Endothelial cell of umbilical vein (primary cell): Measurements from ENCODE around the gene PNPO.

Experiments used
- EZH2 ChIP-seq: IDR thresholded peaks from 2 replicates; pipeline ENCODE4 v1.6.1; 2012; ENCODE audit warnings: borderline replicate concordance, low read depth, mild to moderate bottlenecking, moderate library complexity, low read length, inconsistent platforms; ENCODE audit not compliant: severe bottlenecking
- FOS ChIP-seq: IDR thresholded peaks from 2 replicates; pipeline ENCODE4 v1.6.1; 2011; ENCODE audit warnings: mild to moderate bottlenecking, low read length, moderate library complexity, borderline replicate concordance; ENCODE audit not compliant: insufficient read depth
- POLR2A ChIP-seq: IDR thresholded peaks from 2 replicates; pipeline ENCODE4 v1.6.1; 2012; ENCODE audit warnings: low read depth, mild to moderate bottlenecking, control low read depth, low read length
- TF ChIP-seq, protein P1 (sequence below), 2 donors: IDR thresholded peaks; 1 replicate in 1 of 2; 2 replicates in 1 of 2; pipeline ENCODE4 v1.5.1; 2011; ENCODE audit warnings: low read length in 2 of 2, mild to moderate bottlenecking in 2 of 2, moderate library complexity in 2 of 2, control low read depth in 1 of 2, inconsistent platforms in 1 of 2, low read depth in 1 of 2; ENCODE audit not compliant: insufficient read depth in 1 of 2; ENCODE audit errors: extremely low read depth in 1 of 2
- TF ChIP-seq, protein P2 (sequence below): IDR thresholded peaks from 2 replicates; pipeline ENCODE4 v1.6.1; 2011; ENCODE audit not compliant: insufficient read depth, insufficient read length

DNA sequence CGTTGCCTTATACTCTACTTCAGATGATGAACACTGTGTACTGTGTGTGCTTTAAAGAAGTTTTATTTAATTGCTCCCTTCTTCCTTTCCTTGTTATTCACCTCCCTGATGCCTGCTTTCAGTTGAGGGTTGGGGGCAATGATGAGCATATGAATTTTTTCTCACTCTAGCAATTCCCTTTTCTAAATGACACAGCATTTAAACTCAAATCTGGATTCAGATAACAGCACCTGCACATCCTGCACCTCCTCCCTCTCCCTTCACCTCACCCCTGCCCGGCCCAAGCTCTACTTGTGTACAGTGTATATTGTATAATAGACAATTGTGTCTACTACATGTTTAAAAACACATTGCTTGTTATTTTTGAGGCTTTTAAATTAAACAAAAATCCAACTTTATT is 13.0 kb upstream of the PNPO start:
- TF ChIP-seq, protein P1, sequence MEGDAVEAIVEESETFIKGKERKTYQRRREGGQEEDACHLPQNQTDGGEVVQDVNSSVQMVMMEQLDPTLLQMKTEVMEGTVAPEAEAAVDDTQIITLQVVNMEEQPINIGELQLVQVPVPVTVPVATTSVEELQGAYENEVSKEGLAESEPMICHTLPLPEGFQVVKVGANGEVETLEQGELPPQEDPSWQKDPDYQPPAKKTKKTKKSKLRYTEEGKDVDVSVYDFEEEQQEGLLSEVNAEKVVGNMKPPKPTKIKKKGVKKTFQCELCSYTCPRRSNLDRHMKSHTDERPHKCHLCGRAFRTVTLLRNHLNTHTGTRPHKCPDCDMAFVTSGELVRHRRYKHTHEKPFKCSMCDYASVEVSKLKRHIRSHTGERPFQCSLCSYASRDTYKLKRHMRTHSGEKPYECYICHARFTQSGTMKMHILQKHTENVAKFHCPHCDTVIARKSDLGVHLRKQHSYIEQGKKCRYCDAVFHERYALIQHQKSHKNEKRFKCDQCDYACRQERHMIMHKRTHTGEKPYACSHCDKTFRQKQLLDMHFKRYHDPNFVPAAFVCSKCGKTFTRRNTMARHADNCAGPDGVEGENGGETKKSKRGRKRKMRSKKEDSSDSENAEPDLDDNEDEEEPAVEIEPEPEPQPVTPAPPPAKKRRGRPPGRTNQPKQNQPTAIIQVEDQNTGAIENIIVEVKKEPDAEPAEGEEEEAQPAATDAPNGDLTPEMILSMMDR (IDR thresholded peaks at IDR 0.05; ENCODE audit: extremely low read depth in 1 of 2, insufficient read depth in 1 of 2, low read depth in 1 of 2, low read length in 2 of 2): no peak
- TF ChIP-seq POLR2A (no peak), FOS (no peak), EZH2 (no peak)
- TF ChIP-seq, protein P2, sequence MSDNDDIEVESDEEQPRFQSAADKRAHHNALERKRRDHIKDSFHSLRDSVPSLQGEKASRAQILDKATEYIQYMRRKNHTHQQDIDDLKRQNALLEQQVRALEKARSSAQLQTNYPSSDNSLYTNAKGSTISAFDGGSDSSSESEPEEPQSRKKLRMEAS: no peak
